GM10266 (cell line): Measurements from ENCODE around the gene CARMIL1.

Experiments used
- DNase-seq: peaks from one replicate; pipeline ENCODE4 v3.0.0; 2012; ENCODE audit errors: extremely low spot score
- TF ChIP-seq, protein P1 (sequence below): IDR thresholded peaks from 2 replicates; pipeline ENCODE4 v1.5.1; 2012; ENCODE audit warnings: mild to moderate bottlenecking, low read depth; ENCODE audit not compliant: control insufficient read depth, insufficient read depth; ENCODE audit errors: missing control alignments

CARMIL1 gene

GRCh38 chr6:25403150-25403549 lies 124.0 kb downstream of the CARMIL1 start:
- DNase-seq, result no peak
- TF ChIP-seq, protein P1, sequence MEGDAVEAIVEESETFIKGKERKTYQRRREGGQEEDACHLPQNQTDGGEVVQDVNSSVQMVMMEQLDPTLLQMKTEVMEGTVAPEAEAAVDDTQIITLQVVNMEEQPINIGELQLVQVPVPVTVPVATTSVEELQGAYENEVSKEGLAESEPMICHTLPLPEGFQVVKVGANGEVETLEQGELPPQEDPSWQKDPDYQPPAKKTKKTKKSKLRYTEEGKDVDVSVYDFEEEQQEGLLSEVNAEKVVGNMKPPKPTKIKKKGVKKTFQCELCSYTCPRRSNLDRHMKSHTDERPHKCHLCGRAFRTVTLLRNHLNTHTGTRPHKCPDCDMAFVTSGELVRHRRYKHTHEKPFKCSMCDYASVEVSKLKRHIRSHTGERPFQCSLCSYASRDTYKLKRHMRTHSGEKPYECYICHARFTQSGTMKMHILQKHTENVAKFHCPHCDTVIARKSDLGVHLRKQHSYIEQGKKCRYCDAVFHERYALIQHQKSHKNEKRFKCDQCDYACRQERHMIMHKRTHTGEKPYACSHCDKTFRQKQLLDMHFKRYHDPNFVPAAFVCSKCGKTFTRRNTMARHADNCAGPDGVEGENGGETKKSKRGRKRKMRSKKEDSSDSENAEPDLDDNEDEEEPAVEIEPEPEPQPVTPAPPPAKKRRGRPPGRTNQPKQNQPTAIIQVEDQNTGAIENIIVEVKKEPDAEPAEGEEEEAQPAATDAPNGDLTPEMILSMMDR, result no peak

GRCh38 chr6:25404091-25404490 lies 124.9 kb downstream of the CARMIL1 start:
- TF ChIP-seq, protein P1, result no peak
- DNase-seq, result no peak

DNA sequence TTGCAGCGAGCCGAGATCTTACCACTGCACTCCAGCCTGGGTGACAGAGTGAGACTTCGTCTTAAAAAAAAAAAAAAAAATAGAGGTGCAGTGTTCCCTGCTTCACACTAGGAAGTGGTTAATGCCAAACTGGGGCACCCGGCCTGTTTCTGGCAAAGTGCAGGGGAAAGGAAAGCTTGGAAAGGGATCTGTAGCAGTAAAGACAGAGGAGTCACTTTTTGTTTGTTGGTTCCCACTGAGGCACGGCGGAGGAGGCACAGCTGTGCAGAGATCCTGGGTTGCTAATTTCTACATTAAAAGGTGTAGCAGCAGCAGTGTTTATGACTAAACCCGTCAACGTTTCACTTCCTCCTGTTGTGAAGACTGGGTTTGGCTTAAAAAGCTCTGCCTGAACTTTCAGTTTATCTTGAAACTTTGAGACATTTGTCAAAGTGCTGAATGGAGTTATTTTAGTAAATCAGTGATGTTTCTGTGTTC lies 125.6 kb downstream of the CARMIL1 start:
- DNase-seq, result peak; percentile 47
- TF ChIP-seq, protein P1, result no peak

- no peak for DNase-seq
- TF ChIP-seq, protein P1, result no peak
Measured at GRCh38 chr6:25405442-25405841, 126.3 kb downstream of the CARMIL1 start.

- TF ChIP-seq, protein P1, result no peak
- DNase-seq, result no peak
Measured at GRCh38 chr6:25407431-25407830, 128.3 kb downstream of the CARMIL1 start.

GRCh38 chr6:25410102-25410501 lies 130.9 kb downstream of the CARMIL1 start:
- TF ChIP-seq, protein P1, result no peak
- no peak for DNase-seq

DNA sequence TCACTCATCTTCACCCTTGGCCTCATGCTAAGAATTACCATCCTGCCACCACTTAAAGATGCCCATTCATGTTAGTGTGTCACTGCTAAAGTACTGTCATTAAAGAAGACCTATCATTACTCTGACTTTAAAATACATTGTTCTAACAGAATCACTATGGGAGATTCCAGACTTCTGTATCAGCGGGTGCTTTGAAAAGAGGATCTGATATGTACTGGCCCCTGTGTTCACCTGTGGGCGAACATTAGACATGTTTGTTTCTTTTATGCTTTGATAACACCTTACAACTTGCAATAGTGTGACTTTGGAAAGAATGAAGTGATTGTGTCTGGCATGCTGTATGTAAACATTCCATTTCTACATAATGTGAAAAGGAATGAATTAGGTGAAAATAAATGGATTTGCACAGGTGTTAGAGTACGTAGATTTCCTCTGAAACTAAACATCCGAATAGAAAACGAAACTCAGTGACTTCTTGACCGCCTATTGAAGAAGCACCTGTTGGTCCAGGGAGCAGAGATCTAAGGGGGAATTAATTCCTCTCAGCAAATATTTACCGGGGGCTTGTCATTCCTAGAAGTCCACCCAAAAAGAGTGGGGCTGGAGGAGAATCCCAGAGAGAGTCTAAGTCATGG lies 132.3 kb downstream of the CARMIL1 start:
- TF ChIP-seq, protein P1, result no peak
- no peak for DNase-seq
